ENCODE results near the gene GREM2.

The GREM2 gene

DNA sequence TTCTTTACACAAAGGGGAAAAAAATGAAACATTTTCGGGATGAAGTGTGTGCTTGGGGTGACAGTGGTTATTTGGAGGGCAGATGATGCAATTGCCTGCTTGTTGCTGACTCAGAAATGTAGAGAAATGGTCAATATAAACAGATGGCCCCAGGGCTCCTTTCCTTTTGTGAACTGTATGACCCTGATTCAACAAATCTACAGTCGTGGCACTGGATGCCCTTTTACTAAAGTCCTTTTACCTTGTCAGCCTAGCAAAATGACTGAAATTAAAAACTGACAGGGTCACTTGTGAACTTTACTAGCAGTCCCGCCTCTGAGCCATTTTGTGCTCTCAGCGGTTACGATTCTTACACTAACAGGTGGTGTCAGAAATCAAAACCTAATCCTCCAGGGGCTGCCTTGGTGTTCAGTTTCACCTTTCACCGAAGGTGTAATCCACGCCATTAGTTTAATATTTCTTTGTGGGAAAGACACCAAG lies 49.8 kb downstream of the GREM2 start:
- DNase-seq (ENCODE audit: low read depth, low spot score), result no peak

DNA sequence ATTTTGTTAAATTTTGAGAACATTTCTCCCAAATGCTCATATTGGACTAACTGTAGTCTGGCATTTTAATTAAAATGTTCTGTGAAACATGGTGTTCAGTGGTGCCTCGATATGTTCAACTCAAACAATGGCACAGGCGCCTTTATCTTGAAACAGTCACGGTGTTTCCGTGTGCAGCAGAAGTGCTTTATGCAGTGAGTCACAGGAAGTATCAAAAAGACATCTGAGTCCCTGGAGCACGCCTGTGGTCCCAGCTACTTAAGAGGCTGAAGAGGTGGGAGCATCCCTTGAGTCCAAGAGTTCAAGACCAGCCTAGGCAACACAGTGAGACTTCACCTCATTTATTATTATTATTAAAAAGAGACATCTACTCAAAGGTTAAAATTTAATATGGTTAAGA lies 52.2 kb downstream of the GREM2 start:
- no peak for DNase-seq (ENCODE audit: low read depth, low spot score)

DNA sequence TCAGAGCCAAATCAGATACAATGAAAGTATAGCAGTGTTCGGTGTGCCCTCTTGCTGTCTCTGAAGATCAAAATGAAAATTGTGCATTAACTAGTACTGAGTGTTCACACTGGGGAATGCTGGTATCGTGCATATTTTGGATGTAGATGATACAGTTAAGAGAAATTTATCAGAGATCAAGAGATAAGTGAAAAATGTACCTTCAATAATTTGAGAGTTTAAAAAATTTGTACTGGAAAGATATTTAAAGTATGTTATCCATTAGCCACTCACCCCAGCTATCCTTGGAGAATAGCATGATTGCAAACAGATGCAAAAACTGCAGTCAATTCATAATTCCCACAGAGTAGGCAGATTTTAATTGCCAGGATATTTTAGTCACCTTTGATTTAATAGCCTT lies 56.4 kb downstream of the GREM2 start:
- no peak for DNase-seq (ENCODE audit: low read depth, low spot score)

DNA sequence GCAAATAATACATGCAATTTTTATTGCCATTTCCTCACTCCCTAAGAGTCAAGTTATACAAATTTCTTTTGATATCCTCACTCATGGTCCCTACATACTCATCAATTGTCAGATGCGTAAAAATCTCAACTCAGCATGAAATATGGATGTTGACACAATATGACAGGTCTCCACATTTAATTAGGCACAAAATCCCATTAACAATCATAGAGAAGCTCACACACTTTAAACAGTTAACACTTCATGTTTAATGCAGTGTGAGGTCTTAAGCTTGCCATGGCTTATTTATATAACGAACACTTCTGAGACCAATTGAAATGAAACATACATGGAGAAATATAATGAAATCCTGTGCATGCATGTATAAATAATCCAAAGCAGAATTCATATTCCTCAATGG lies 58.6 kb downstream of the GREM2 start:
- DNase-seq (ENCODE audit: low read depth, low spot score), result no peak

DNA sequence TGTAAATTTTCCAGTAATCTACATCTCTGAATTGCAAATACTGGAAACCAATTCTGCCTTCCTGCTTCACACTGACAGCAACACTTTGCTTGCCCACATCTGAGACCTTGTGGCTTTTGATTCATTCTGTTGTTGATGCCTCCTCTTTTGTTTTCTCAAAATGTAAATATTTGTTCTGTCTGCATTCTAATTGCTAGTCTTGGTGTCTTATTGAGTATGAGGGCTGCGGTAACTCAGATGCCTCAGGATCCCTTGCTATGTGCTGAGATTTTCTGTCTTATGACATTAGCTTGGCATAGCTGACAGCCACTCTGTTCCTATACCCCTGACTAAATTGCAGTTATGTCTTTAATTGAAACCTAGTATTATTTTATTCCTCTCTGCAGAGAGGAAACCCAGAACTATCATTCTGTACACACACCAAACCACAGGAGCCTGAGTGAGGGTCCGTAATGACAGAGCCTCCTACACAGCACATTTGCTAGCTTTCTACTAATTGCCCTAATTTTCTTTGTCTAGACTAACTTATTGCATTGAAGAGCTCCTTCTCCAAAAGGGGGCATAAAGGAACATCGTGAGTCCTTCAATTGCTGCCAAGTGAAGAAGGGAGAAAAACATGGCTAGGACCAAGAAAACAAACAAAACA lies 72.1 kb downstream of the GREM2 start:
- no peak for DNase-seq (ENCODE audit: low read depth, low spot score)

DNA sequence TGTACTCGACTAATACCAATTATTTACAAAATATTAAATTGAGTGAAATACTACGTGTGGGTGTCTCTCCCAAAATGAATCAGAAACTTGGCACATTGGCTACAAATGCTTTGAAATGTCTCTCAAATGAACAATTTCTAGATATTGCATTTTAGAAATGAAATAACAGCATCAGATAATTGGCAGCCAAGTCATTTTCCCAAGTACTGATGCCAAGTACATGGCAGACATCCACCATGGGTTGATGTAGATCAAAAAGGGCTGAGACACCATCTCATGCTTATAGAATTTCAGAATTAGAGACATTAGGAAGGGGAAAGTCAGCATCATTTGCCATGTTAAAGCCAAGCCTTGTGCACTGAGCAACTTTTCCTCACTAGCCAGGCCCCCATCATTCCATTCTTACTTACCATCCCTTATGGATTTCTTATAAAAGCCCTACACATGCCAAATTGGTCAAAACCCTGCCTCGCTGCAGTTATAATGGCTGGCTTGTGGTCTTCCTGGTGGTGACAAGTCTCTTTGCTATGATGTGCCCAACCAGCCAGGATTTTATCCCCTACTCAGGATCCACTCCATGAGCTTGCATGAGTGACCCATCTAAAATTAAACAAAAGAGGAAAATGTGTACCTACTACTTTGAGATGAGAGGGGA lies 73.1 kb downstream of the GREM2 start:
- no peak for DNase-seq (ENCODE audit: low read depth, low spot score)

DNA sequence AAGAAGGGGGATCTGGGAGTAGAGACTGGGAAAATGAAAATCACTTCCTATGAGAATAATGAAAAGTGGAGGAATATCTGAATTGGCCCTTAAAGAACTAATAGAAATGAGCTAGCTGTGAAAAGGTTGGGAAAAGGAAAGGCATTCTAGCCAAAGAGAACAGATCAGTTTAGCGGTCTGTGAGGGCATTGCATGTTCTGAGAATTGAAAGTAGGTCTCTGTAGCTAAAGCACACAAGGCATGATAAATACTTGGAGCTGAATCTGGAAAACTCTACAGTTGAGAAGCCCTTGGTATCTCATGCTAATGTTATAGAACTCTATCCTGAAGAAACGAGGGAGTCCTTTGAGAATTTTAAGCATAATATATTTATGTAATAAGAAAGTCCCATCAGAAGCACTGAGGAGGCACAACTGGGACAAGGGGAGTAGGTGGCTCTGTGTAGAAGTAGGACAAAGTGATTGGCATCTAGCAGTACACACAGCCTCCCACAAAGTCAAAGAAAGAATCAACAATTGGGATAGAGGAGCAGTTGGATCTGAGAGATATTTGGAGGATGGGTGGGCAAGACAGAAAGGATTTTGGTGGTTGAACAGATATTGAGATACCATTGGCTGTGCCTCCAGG lies 78.7 kb downstream of the GREM2 start:
- no peak for DNase-seq (ENCODE audit: low read depth, low spot score)

DNA sequence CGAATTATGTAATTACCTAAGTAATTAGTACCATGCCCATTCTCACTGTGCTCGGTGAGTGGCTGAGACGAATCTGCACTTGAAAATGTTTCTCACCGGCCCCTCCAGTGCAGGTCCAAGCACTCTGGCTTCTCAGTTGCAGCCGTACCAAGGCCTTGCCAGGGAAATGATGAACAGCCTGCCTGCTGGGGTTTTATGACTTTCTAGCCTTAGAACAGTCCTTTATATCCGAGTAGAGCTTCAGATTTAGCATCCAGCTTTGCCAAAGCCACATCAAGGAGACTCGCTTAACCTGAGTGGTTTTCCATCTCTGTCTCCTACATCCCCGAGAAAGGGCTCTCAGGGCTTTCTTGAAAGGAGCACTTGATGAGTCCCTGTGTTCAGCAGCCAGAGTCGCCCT lies 83.4 kb downstream of the GREM2 start:
- DNase-seq (ENCODE audit: low read depth, low spot score), result no peak

DNA sequence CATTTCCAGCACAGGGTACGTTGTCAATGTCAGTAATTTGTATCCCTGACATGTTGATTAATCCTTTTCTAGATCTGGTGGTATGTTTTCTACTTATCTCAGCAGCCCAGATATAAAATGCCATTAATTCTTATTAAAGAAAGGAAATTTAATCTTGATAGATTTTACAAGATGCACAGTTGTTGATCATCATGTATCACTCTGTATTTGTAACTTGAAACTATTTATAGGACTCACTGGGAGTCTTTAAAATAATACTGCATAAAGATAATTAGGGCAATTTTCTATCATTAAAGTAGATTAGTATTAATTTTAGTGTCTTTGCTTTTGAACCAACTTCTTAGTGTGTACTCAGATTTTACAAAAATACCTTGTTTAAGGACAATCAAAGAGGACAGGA lies 84.9 kb downstream of the GREM2 start:
- no peak for DNase-seq (ENCODE audit: low read depth, low spot score)

DNA sequence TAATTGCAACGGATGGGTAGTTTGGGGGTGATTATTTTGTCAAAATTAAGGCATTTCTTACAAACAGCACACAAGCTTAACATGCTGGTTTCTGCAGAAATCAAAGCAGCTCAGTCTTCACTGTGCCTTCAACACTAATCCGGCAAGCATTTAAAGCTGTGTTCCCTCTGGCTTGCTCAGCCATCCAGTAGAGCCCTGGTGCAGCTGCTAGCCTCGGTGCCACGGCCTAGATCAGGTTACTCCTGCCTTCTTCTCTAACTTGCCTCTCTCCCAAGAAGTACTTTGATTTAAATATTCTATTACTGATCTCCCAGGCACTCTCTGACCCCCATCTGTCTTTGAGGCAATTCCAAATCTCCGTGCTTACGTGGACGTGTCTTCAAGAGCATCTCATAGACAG lies 85.6 kb downstream of the GREM2 start:
- no peak for DNase-seq (ENCODE audit: low read depth, low spot score)

DNA sequence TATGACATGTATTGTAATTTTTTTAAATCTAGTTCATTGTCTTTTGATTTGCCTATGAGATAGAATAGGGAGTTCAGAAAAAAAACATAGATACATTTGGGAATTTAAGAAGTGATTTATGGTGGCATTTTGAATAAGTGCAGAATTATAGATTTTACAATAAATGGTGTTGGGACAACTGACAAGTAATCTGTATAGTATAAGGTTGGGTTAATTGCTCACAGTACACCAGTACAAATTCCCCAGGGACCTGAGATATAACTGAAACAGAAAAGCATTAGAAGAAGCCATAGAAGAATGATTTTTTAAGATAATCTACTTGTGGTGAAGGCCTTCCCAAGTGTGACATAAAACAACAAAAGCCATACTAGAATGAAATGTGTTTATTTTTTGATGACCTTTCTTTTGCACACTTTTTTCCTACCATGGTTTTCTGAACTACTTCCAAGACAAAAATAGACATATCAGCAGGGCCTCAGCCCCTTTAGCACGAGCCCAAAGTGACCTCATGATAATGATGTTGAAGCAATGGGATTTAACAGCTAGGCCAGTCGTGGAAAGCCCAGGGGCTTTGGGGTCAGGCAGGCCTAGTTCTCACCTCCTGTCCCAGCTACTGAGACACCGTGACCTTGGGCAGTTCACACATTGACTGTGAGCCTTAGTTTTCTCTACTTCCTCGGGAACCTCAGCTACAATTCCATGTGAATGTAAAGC lies 87.4 kb downstream of the GREM2 start:
- no peak for DNase-seq (ENCODE audit: low read depth, low spot score)

DNA sequence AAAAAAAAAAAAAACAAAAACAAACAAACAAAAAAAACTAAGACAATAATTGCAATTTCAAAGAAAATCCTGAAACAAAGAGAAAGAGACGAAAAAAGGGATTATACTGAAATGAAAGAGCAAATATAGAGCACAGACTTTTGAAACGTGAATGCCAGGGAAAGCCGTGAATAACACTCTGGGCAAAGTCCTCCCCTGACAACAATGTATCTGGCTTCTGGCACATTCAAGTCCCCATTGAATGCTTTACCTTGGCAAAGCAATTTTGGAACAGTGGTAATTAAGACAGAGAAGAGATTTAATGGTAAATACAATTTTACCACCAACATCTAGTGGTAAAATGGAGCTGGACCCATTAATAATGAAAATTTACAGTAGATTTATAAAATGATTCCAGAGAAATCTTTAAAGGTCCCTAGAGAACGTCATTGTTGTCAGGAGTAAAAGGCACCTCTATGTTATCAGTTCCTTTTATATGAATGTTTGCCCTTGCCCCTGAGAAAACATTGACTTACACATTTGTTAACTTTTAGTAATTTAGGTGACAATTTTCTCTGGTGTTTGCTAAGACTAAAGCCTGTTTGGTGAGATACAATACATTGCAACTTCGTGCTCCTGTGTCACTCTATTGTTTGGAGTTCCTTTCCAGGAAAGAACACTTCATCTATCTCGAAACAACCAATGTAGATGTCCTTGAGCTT lies 89.7 kb downstream of the GREM2 start:
- DNase-seq (ENCODE audit: low read depth, low spot score), result no peak

DNA sequence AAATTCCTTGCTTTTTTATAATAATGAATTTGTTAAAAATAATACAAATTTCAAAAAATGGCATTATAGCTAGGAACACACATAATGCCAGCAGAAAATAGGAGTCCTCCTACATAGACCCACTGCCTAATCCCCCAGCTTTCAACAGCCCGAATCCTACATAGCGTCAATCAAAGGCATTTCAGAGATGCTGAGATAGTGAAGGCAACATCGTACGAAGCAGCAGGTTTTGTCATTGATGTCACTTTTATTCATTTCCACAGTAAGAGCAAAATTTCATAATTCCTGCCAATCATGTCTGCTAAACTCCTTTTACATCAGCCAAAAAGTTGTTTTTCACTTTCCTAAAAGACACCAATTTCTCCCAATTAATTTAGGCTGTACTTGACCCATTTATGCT lies 94.1 kb downstream of the GREM2 start:
- DNase-seq (ENCODE audit: low read depth, low spot score), result no peak

DNA sequence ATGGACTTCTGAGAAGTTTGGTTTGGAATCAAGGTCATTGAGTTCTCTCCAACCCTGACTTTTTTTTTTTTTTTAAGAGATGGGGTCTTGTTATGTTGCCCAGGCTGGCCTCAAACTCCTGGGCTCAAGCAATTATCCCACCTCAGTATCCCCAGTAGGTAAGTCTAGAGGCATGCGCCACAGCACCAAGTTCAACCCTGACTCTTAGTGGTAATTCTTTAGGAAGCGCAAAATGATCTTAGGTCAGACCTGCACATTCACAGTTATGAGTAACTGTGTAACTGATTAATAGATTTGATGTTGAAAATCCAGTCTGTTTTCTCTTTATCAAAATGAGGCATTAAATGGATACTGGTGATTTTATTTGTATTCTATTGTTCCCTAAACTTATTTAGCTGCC lies 95.9 kb downstream of the GREM2 start:
- no peak for DNase-seq (ENCODE audit: low read depth, low spot score)

DNA sequence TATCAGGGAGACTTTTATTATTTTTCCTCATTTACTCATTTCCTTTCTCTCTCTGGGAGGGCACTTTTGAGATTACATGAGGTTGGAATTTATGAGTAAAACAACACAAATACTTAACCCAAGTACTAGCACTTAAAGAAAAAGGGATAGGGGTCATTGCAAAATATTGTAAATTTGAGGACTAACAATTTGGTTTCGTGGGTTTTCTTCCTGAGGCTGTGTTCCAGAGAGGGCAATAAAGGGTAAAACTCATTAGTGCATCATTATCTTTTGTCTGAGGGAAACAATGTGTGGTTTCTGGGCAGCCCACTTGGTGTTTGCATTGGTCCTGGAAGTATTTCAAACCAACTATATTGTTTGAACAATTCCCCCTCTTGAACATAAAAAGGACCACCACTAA lies 96.5 kb downstream of the GREM2 start:
- no peak for DNase-seq (ENCODE audit: low read depth, low spot score)

DNA sequence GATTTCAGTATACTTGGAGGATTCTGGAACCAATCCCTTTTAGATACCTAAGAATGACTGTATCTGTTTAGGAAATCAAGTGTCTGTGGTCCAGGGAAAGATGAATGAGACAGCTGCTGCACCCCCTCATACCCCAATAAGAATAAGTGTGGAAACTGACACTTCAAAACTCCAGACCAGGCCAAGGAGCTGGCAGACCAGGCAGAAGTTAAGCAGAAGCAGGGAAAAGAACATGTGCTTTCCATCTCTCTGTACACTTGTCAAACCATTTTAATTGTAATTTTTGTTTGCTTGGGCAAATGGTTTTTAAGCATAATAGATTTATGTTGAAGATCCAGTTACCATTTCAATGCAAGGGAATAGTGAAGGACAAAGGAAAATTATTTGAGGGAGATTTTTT lies 100.2 kb downstream of the GREM2 start:
- no peak for DNase-seq (ENCODE audit: low read depth, low spot score)

DNA sequence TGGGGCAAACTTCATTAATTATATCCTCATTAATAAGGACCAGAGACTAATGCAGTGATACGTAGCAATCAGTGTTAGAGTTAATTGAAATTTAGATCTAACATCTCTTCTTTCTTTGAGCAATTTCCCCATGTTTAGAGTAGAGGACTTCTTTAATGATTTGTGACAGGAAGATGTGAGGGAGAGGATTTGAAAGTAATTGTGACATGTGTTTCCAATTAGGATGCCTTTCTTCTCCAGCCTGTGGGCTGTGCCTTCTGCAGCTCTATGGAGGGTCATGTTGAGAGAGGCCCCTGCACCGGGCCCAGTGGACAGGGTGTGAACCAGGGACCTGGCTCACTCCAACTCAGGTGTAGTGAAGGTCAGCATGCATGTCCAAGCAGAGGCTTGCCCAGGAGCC lies 103.0 kb downstream of the GREM2 start:
- no peak for DNase-seq (ENCODE audit: low read depth, low spot score)

DNA sequence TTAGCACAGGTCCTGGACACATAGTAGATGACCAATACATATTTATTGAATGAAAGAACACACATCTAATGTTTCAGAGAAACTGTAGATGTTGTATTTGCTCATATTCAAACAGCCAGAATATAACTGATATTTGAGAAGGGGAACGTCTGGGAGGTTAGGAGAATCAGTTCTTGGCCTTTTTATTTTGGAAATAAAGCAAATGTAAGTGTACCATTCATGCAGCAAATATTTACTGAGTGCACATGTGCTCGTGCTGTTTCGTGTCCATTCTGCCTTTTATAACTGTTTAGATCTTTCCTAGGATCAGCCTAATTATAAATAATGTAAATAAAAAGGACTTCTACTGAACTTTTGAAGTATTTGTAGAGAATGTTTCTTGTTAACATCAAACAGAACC lies 103.8 kb downstream of the GREM2 start:
- DNase-seq (ENCODE audit: low read depth, low spot score), result no peak

DNA sequence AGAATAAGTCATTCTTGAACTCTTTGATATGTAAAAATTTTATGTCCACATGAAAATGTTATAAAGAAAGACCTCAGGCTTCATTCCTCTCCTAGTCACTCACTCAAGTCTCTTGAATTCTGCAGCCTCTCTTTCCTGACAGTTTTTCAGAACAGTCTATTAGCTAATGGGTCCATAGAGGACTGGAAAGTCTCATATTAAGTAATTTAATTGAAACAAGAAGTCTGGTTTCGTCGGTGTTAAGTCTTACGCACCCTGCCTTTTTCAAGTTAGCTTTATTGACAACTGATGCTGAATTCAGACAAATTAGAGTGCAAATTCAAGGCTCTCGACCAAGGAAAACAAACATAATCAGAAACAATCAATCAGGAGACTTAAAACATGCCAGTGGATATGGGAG lies 105.8 kb downstream of the GREM2 start:
- no peak for DNase-seq (ENCODE audit: low read depth, low spot score)

DNA sequence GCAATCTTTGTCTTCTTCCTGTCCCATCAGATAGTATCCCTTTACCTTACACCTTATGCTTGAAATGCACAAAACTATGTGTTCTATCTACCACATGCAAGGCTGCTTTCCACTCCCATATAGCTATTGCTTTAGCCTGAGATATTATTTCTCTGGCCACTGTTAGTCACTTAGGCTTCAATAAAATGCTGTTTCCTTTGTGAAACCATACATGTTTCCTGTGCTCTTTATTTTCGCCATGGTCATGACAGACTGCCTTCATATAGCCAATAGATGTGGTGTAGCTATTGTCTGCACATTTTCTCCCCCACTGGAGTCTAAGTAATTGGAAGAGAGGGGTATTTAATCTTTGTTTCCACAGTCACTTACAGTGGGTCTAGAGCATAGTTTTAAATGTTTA lies 108.4 kb downstream of the GREM2 start:
- no peak for DNase-seq (ENCODE audit: low read depth, low spot score)

DNA sequence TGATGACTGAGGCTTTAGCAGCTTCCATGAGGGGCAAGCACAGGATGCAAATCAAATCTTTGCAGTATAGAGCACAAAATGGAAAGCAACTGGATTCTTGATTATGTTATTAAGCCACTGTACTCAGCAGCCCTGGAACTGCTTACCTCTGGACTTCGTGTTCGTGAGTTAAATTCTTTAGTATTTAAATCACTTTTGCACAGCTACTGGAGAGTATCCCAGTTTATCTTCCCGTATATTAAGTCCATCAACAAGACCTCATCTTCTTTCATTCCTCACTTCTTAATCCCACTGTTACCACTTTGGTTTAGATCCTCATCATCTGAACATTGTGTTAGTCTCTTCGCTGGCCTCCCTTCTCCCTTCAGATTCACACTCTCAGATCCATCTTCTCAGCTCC lies 108.9 kb downstream of the GREM2 start:
- no peak for DNase-seq (ENCODE audit: low read depth, low spot score)

DNA sequence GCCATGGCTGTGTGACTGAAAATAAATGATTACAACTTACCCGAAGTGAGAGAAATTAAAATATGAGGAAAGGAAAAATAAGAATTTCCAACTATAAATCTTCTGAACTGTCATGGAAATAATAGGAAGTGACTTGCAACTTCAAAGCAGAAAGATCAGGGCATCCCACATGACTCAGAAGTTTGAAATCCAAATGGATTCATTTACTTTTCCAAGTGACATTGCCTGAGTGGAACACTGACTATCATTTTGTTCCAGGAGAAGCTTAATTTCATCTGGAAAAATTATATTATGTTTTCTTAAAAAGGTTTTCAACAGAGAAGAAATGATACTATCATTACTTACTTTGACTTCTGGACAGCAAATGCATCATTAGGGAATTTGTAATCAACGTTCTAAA lies 110.8 kb downstream of the GREM2 start:
- DNase-seq (ENCODE audit: low read depth, low spot score), result no peak
